Measurements from ENCODE around the gene CBLN3. TPM values are rescaled to one million over a fixed set of nuclear protein-coding genes. Genes with fewer than 3 reads are reported as not detected.
A peak's percentile ranks its signal among the peaks of the same experiment; 100 is the strongest.

The CBLN3 gene
- total RNA-seq, 1 donor from 2014 or later, result 2.2 TPM

DNA sequence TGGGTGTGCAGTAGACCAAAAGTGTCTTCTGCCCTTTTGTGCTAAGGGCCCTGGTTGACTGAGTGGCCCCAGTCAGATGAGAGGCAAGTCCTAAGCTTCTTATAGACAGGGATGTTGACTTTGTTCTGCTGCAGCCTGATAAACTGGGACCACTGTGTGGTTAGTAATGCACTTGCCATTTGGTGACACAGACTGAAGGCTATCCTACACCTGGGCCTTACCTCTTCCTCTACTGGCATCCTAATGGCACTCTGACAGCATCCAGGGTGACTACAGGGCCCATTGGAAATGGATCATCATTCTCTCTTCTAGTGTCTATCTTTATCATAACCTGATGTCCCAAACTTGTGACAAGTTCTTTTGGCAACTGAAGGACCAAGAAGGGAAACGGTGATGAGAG is 9.8 kb upstream of the CBLN3 start:
- no peak for DNase-seq (ENCODE audit: low spot score)

DNA sequence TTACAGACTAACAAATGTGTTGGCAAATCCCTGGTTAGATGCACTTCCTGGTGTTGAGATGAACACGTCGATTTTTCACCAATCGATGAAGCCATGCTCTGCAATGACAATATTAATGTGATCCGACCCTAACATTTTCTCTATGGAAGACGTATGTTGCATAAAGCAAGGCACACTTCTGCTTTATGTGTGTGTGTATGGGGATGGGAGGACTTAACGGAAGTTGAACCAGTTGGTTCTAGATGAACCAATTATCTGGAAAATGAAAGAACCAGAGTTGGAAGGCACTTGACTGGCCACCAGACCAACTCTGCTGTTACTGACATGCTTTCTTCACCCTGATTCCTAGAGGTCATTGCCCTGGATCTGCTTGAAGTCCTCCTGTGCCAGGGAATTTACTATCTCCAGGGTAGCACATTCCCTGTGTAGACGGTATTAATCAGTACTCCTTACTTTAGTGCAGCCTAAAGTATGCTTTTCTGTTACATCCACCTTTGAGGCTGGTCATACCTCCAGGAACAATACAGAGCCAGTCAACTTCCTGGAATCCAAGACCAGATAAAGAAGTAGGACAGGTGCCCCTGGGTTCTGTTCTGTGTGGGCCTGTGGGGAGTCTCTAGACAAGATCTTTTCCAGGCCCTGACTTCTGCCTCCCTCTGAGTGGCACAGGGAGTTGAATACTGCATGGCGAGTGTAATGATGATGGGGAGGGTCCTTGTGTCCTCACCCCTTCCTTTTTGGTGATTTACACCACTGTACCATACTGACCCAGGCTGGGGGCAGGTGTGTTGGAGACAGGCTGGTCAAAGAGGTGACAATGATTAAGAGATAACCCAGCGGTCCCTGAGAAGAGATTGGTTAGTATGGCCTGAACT is 9.0 kb upstream of the CBLN3 start:
- no peak for DNase-seq (ENCODE audit: low spot score)

DNA sequence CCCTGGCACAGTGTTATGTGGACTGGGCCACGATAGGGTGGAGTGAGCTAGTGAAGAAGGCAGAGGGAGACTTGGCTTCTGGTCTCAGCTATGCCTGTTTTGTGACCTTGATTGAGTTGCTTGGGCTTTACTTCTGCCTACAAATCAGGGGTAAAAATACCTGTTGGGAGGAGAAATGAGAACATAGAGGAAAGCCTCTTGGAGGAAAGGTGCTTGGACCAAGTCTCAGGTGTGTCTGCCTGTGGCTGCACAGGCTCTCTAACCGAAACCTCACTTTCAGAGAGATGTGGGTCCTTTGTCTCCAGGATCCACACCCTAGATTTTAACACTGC is 8.2 kb upstream of the CBLN3 start:
- no peak for DNase-seq (ENCODE audit: low spot score)

DNA sequence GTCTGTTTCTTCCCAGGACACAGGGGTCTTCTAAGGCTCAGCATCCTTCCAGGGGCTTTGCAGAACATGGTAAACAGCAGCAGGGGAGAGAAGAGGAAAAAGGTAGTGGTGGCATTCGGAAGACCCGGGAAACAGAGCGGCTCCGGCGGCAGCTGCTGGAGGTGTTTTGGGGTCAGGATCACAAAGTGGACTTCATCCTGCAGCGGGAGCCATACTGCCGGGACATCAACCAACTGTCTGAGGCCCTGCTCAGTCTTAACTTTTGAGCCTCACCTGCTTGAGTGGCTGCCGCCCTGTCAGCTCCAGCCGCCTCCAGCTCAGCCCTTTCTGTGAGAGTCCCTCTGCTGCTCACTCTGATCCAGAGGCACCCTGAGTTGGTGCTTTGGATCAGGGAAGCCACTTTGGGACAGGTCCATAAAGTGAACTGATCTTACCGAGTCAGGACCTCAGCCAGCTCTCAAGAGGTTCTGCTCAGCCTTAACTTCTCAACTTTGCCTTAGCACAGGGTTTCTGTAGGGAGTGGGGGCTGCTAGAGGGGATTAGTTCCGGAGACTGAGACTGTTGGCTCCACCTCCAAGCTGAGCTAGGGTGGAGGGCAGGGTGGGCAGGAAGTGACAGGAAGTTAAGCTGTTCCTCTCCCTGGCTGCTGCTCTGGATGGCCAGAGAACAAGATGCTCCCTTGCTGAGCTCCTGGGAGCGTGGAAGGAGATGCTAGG is 7.7 kb upstream of the CBLN3 start:
- DNase-seq (ENCODE audit: low spot score), result no peak

DNA sequence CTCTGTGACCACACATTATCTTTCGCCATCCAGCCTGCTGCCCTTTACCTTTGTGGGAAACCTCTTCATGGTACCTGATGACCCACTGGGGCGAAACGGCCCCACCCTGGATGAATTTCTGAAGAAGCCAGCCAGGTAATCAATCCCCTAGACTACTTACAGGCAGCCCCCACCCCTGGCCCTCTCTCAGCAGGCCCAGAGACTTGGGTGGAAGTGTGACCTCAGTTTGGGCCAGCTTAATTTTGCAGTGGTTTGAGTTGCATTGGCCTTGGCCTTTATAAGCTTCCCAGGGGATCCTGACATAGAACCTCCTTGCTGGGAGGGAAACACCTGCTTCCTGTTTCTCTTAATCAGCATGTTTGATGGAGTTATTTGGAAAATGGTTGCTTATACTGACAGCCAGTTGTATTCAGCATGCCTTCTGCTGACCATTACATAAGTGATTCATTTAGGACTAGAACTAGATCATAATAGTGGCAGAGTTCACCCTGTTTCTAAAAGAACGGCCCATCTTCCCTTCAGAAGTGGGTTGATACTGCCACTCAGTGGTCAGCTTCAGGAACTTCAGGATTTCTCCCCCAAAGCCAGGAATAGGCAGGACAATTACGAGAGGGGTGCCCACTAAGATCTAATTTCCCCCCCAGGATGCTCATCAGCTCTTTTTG is 7.0 kb upstream of the CBLN3 start:
- no peak for DNase-seq (ENCODE audit: low spot score)

DNA sequence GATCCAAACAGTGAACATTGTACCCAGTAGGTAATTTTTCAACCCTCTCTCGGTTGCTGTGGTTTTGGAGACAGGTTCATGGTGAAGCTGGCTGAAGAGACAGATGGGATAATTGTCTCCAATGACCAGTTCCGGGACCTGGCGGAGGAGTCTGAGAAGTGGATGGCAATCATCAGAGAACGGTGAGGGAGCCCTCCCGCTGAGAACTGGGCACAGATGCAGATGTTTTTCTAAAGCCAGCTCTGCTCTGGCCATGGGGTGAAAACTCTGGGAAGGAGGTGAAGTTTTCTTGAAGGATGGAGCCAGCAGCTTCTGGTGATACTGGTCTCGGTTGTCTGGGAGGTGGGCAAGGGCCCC is 6.5 kb upstream of the CBLN3 start:
- no peak for DNase-seq (ENCODE audit: low spot score)

DNA sequence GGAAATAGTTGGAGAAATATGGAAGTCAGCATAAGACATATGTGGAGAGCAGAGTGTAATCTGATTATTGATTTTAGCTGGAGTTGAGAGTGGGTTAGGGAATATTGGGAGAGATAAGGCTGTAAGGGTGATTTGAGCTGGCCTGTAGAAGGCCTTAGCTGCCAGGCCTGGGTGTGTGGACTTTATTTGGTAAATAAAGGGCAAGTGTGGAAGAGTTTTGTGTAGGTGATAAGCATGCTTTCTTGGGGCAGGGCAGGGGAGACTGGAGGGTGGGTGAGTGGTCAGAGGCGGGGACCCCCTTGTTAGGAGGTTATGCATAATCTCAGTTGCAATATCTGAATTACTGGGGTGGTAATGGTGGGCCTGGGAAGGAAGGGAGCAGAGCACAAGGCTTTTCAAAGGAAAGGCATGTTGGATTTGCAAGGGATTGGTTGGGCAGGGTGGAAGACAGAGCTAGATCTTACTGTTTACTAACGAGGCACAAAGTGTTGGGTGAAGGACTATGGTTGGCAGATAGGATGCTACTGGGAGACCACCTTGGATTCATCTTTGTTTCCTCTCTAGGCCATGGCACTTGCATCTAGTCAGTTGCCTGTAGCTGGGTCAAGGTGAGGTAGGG is 5.8 kb upstream of the CBLN3 start:
- no peak for DNase-seq (ENCODE audit: low spot score)

DNA sequence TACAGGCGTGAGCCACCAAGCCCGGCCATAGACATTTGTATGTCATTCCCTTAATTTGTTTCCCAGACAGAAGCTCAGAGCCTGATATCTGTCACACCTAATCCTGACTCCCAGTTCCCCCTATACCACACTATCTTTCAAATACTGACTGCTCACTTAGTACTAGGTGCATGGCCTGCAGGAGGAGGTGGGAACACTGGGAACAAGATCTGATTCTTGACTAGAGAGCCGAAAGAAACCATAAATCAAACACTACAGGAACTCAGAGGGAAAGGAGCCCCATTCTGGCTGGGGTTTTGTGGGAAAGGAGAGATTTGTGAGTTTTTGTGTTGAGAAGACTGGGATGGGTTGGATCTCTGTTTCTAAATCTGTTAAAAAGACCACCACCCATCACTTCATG is 5.2 kb upstream of the CBLN3 start:
- no peak for DNase-seq (ENCODE audit: low spot score)

DNA sequence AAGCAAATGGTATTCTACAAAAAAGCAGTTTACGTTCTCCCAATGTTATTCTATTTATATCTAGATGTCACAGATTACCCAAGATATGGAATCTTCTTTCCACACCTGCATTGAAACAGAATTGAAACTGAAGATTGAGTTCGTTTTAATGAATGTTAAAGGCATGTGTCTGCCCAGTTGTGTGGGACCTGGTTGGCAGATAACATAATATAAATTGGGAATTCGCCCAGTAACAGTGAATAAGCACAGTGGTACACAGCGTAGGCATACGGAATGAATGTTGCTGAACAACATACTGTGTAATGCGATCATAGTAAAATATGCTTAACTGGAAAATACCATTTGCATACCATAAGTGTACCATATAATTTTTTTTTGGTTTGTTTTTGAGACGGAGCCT is 4.6 kb upstream of the CBLN3 start:
- no peak for DNase-seq (ENCODE audit: low spot score)

DNA sequence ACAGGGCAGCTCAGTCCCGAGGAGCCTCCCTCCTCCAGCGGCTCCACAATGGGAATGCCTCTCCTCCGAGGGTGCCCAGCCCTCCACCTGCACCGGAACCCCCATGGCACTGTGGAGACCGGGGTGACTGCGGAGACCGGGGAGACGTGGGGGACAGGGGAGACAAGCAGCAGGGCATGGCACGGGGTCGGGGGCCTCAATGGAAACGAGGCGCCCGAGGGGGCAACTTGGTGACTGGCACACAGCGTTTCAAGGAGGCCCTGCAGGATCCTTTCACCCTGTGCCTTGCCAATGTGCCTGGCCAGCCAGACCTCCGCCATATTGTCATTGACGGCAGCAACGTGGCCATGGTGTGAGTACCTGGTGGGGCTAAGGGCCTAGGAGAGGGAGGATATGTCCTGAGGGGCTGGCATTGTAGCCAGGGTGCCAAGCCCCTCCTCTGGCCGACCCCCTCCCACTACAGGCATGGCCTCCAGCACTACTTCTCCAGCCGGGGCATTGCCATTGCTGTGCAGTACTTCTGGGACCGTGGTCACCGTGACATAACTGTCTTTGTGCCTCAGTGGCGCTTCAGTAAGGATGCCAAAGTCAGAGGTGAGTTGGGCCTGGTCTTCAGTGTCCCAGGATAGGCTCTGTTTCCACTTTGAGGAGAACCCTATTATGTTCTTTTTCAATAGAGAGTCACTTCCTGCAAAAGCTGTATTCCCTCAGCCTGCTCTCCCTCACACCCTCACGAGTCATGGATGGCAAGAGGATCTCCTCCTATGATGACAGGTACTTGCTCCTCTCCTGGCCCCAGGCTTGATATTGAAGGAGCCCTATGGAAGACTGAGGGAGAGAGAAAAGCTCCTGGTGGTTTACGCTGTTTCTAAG is 3.0 kb upstream of the CBLN3 start:
- peak; percentile 50 for DNase-seq (ENCODE audit: low spot score)

DNA sequence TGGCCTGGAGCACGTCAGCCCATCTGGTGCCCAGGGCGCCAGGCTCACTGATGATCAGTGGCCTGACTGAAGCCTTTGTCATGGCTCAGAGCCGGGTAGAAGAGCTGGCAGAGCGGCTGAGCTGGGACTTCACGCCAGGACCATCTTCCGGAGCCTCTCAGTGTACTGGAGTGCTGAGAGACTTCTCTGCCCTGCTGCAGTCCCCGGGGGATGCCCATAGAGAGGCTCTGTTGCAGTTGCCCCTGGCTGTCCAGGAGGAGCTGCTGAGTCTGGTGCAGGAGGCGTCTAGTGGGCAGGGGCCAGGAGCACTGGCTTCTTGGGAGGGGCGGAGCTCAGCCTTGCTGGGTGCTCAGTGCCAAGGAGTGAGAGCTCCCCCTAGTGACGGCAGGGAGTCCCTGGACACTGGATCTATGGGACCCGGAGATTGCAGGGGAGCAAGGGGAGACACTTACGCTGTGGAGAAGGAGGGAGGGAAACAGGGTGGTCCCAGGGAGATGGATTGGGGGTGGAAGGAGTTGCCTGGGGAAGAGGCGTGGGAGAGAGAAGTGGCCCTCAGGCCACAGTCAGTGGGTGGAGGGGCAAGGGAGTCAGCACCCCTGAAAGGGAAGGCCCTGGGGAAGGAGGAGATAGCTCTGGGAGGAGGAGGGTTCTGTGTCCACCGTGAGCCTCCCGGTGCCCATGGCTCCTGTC is 2.2 kb upstream of the CBLN3 start:
- DNase-seq (ENCODE audit: low spot score), result peak; percentile 92

DNA sequence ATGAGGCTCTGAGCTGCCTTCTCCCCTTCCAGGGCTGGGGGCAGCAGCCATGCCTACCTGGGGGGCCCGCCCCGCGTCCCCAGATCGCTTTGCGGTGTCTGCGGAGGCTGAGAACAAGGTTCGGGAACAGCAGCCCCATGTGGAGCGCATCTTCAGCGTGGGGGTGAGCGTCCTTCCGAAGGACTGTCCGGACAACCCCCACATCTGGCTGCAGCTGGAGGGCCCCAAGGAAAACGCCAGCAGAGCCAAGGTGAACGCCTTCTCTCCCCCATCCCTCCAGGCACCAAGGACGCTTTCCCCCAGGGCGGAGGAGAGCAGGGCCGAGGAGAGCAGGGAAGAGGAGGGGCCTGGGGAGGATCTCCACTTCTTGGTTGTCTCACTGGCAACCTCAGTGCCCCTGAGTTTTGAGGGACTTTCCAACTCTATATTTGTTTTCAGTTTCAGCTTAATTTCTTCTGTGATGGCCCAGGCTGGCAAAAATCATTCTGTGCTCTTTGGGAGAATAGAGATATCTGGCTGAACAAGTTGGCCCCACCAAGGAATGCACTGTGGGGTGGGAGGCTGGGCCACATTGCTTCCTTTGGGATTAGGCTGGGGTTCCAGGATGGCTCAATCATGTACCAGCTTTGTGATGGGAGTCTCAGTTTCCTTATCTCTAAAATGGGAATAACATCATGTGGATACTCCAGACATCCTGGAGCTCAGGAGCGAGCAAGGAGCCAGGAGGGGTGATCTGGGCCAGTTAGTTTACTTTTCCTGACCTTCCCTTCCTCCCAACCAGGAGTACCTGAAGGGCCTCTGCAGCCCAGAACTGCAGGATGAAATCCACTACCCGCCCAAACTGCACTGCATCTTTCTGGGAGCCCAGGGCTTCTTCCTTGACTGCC is 1.5 kb upstream of the CBLN3 start:
- no peak for DNase-seq (ENCODE audit: low spot score)

DNA sequence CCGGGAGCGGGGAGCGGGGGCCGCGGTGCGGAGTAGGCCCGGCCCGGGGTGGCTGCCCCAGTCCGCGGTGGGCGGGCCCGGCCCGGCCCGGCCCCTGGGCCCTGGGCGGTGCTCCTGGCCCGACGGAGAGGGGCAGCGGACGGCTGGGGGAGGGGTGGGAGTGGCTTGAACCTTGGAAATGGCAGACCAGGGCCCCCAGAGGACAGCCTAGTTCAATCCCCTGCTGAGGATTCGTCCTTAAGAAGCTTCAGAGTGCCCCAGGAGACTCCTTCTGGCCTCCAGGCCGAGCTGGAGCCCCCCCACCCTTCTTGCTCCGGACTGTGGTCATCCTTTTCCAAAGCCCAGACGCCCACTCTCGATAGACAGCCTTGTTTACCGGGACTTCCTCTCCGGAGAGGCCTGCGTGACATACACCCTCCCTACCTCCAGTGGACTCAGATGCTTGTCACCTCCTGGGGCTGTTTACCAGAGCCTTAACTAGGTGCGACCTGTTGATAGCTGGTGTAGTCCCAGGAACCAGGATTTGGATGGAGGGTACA is 744 bp upstream of the CBLN3 start:
- DNase-seq (ENCODE audit: low spot score), result no peak

DNA sequence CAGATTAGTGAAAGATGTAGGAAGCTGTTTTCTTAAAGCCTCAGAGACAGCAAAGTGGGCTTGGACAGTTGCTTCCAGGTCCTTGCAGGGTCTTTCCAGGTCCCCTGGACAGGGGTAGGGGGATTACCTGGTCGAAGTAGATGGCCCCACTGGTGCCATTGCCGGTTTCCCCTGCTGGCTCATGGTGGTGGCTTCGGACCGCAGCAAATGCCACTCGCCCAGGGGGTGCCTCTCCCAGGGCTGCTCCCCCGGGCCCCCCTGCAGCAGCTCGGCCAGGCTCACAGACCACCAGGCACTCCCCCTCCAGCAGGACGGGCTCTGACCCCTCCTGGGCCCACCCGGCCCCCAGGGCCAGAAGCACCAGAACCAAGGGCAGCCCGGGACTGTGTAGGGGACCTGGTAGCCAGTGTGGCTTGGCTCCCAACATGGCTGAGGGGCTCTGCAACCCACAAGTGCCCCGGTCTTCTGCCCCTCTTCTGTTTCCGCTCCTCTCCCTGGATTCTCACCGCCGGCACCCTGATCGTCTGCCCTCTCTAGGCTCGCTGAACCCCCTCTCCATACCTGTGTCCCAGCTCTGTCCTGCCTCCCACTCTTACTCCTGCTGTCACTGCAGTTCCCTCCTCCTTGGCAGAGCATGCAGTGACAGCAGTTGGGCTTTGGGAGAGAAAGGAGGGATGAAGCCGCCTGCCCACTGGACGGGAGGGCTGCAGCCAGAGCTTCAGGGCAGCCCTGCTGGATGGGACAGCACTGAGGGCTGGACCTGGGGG is 657 bp downstream of the CBLN3 start:
- no peak for DNase-seq (ENCODE audit: low spot score)

DNA sequence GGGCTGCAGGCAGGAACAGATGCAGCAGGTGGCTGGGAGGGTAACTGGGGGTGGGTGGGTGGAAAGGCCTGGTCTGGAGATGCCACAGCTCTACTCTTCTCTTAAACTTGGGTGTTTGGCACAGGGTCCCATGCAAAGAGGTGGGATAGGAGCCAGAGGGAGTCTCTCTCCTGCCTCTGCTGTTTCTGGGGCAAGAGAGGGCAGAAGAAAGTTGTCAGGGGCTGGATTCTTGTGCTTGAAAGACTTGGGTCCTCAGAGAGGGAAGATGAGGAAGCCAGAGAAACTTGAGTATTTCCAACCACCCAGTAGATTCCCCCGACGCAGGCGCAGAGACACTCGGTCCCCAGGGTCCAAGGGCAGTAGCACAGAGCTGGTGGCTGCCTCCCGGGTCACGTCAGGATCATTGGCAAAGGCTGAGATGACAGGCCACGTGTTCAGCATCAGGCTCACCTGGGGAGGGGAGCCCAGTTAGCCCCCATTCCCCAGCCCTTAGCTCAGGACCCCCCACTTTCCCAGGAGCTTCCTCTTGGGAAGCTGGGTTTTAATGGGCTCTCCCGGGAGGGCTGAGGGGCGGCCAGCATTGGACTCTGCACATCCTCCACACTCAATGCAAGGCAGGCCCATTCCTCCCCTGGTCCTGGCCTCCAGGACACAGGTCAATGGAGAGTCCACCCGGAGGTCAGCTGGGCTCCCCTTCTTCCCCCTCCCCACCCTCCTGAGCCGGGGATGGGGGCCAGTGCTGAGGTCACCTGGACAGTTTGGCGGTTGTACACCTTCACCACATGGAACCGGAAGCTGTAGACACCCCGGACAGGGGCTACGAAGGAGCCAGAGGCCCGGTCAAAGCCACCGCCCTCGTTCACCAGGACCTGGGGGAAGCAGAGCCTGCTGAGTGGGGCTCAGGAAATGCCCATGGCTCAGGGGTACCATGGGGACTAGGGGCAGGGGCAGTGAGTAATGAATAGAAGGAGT is 1.6 kb downstream of the CBLN3 start:
- DNase-seq (ENCODE audit: low spot score), result no peak

DNA sequence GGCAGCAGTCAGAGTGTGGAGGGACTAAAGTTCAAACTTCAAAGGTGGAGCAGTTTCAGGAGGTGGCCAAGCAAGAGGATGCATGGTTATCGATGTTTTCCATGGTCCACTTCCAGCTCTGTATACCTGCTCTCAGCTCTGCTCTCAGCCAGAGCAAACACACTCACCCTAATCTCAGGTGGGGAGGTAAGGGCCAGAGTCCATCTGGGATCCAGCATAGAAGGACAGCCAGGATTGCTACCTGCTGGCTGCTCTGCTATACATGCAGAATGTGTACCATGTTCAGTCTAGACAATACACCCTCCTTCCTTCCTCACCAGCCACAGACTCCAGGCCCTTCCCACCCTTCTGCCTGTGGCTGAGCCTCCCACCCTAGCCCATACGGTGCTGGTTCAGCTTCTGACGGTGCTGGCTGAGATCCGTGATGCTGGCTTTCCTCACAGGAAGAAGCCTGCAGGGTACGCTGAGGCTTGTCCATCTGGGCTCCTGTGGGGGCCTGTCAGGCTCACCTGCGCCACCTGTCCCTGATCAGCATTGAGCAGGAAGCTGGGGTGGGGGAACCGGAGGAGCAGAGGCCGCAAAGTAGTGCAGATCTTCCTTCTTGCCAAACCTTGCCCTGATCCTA is 2.4 kb downstream of the CBLN3 start:
- no peak for DNase-seq (ENCODE audit: low spot score)

All from ureter (tissue), 1 donor.